Measurements from ENCODE around the gene METRN.

METRN gene

DNA sequence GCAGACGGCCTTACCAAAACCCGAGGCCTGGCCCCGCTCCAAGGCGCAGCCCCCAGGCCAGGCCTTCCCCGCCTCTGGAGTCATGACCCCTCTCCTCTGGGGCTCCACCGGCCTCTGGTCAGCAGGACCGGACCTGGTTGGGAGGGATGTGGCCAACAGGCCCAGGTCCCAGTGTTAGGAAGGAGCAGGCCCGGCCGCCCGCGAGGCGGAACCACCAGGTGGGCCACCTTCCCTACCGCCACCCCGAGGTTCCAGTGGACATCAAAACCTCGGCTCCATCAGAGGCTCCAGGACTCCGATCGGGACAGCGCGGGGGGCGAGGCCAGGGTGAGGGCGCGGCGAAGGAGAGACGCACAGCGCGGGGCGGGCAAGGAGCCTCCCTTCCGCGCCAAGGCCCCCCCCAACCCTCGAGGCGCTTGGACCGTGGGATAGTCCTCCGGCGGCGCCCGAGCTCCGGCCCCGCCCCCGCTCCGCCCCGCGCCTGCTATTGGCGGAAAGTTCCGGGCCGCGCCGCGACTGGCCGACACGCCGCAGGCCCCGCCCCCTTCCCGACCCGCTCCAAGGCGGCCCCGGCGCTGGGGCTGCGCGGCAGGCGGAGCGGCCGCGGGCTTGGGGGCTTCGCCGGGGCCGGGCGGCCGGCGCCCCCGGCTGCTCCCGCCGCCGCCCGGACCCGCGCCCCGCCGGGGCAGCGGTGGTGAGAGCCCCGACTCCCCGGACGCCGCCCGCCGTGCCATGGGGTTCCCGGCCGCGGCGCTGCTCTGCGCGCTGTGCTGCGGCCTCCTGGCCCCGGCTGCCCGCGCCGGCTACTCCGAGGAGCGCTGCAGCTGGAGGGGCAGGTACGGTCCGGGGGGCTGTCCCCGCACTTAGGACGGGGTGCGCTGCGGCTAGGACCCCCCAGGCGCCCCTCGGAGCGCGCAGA, at the start of gene METRN:
TSS of gene METRN (plus strand) at position 561 of the 919 bp plus-strand sequence. CDS start at position 733, 172 bp downstream.
- DNase-seq: peak; percentile 84

DNA sequence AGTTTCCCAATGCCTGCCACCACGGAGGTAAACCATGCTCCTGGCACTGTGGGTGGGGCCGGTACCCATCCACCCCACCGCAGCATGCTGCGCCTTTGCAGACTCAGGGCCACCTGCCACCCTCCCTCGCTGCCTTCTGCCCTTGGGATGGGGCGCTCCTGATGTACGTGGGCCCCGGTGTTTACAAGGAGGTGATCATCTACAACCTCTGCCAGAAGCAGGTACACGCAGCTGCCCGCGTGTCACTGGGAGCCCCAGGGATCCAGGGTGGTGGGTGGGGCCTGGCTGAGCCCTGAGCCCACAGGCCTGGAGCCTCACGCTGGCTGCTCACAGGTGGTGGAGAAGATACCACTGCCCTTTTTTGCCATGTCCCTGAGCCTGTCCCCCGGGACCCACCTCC, 48.3 kb upstream of the METRN start:
- DNase-seq: no peak

DNA sequence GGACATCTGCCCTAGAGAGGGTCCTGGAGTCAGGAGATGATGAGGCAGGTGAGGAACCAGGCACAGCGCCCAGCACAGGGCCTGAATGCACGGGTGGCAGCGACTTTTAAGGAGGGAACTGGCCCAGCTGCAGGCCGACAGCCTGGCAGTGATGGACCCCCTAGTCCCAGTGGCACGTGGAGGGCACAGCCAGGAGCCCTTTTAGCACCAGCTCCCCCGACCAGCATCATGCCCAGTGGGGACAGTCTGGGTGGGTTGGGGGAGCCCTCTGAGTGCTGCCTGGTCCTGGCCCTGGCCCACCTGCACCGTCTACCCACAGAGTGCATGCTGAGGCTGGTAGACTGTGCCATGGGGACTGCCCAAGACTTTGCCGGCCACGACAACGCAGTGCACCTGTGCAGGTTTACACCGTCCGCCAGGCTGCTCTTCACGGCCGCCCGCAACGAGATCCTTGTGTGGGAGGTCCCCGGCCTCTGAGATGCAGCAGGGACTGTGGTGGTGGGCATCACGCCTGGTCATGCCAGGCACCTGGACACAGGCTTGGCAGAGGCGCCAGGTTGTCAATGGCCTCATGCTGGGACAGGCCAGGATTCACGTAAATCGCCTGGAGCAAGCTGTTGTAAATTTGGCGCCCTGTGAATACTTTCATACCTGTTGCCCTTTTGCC, 47.7 kb upstream of the METRN start:
- DNase-seq: no peak

DNA sequence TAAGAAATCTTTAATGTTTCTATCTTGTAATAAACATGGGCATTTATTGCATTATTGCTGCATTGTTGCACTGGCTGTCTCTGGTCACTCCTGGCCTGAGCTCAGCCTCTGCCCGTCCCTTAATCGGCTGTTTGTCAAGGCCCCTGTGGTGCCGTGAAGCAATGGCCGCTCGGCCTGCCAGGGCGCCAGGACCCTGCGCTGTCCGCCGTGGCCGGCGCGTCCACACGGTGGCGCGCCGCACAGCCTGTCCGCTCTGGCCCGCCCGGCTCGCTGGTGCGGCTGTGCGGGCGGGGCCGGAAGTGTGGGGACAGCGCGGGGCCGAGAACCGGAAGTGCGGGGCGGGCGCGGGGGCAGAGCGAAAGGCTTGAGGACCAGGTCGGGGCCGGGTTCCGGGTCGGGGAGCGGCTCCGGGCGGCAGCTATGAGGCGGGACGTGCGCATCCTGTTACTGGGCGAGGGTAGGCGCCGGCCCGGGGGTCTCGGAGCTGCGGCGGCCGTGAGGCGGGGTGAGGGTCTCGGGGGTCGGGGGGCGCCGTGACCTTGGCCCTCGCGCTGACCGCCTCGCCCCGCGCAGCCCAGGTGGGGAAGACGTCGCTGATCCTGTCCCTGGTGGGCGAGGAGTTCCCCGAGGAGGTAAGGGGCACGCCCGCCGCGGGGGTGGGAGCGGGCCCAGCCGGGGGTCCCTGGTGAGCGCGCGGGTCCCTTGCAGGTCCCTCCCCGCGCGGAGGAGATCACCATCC, 47.0 kb upstream of the METRN start, which contains the start of gene RHOT2:
TSS of gene RHOT2 (plus strand) at position 353 of the 739 bp plus-strand sequence. CDS start at position 421, 68 bp downstream.
- peak; percentile 93 for DNase-seq

DNA sequence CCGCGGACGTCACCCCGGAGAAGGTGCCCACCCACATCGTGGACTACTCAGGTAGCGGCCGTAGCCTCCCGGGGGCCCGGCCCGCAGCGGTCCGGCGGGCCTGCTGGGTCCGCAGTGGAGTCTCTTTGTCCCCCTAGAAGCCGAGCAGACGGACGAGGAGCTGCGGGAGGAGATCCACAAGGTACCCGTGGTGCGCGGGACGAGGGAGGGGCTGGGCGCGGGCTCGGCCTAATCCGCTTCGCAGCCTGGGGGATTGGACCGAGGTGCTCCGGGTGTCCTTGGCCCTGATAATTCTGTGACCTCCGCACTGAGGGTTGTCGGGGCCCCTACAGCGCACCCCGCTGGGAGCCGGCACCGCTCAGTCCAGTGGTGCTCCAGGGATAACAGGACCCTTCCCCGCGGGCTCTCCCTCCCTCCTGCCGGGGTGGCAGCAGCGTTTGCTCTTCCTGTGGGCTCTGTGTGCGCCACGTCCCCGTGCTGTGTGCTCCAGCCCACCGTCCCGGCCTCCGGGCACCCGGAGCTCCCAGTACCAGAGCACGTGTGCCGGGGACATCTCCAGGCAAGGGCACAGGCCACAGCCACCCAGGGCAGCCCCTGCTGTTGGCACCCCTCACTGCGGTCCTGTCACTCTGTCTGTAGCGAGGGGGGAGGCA, 46.3 kb upstream of the METRN start:
- DNase-seq: no peak

- DNase-seq: no peak
Observed at GRCh38 chr16:669666-670065, 45.3 kb upstream of the METRN start.

GRCh38 chr16:670485-671352, 44.2 kb upstream of the METRN start:
- DNase-seq: no peak

GRCh38 chr16:671353-672131, 43.4 kb upstream of the METRN start:
- no peak for DNase-seq

DNA sequence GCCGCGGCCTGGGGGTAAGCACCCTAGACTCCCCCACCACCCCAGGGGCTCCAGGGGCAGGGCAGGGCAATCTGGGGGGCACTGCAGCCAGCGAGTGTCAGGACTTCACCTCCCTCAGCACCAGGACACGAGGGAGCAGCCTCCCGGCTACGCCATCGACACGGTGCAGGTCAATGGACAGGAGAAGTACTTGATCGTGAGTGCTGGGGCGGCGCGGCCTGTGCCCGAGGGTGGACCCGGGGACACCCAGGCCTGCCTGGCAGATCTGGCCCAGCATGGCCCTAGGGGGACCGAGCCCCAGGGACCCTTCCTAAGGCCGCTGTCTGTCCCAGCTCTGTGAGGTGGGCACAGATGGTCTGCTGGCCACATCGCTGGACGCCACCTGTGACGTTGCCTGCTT, 42.5 kb upstream of the METRN start:
- no peak for DNase-seq

GRCh38 chr16:672851-673250, 42.1 kb upstream of the METRN start:
- no peak for DNase-seq

DNA sequence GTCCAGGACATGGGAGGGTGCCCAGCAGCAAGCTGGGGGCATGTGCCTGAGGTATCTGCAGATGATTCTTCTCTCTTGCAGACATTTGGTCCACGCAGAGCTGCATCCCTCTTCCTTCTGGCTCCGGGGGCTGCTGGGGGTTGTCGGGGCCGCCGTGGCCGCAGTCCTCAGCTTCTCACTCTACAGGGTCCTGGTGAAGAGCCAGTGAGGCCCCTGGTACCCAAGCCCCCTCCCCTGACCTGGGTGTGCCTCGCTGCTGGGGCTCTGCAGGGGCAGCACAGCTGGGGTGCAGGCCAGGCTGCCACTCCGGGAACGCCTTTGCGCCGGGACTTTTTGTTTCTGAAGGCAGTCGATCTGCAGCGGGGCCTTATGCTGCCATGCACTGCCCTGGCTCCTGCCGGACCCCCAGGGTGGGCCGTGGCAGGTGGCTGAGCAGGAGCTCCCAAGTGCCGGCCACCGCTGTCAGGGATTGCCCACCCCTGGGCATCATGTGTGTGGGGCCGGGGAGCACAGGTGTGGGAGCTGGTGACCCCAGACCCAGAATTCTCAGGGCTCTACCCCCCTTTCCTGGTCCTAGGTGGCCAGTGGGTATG, 41.4 kb upstream of the METRN start:
- no peak for DNase-seq

GRCh38 chr16:674214-674881, 40.6 kb upstream of the METRN start:
- no peak for DNase-seq

DNA sequence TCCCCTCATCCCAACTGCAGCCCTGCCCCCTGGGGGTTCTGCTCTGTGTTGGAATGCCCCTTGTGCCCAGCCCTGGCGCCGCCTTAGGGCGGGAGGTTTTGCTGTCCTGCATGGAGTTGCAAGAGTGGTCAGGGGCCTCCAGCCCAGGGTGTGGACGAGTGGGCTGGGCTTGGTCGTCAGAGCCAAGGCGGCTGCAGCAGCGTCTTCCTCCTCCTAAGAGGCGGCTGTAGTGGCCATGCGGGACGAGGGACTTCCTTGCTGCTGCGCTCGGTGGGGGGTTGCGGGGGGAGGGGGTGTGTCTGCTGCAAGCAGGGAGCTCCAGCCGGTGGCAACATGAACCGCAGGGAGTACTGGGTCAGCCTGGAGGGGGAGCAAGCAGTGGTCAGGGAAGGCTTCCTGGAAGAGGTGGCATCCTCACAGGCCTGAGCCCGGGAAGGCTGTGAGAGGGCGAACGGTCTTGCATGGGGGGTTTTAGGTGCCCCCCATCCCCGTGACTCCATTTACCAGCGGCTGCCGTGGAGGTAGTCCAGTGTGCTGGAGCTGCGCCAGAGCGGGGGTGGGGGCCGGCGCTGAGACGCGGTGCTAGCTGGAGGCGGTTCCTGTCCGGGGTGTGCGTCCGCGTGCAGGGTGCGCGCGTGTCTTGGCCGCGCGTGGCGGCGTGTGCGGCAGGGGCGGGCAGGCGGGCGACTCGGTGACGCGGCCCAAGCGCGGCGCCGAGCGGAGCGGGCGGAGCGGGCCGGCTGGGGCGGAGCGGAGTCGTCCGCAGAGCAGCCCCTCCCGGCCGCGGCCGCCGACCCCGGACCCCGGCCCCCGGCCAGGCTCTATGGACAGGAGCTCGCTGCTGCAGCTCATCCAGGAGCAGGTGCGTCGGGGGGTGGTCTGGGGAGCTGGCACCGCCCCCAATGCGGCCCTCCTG, 39.7 kb upstream of the METRN start, which contains the start of gene RHBDL1:
TSS of gene RHBDL1 (plus strand) at position 704 of the 916 bp plus-strand sequence. CDS start at position 824, 120 bp downstream.
- DNase-seq: no peak

GRCh38 chr16:675884-676564, 38.9 kb upstream of the METRN start:
- no peak for DNase-seq

DNA sequence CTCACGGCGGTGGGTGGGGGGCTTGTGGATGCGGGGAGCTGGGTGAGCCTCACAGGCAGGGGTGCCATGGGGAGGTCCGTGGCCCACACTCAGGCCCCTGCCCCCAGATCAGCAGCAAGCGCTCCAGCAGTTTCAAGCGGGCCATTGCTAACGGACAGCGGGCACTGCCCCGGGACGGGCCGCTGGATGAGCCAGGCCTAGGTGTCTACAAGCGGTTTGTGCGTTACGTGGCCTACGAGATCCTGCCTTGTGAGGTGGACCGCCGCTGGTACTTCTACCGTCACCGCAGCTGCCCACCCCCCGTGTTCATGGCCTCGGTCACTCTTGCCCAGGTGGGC, 38.4 kb upstream of the METRN start:
- DNase-seq: no peak

- DNase-seq: no peak
Observed at GRCh38 chr16:676913-677312, 38.0 kb upstream of the METRN start.

GRCh38 chr16:677316-678190, 37.4 kb upstream of the METRN start:
- DNase-seq: no peak

All from CD4-positive, alpha-beta T cell treated with Interferon gamma for 1 hour (primary cell).